Activated naive CD4-positive, alpha-beta T cell treated with Interleukin-2 at 50 U/mL for 16 hours (primary cell): Measurements from ENCODE around the gene ARHGAP25.

Experiments used
- DNase-seq: peaks from one replicate; pipeline ENCODE4 v3.0.0-alpha.2; 2020

The ARHGAP25 gene

DNA sequence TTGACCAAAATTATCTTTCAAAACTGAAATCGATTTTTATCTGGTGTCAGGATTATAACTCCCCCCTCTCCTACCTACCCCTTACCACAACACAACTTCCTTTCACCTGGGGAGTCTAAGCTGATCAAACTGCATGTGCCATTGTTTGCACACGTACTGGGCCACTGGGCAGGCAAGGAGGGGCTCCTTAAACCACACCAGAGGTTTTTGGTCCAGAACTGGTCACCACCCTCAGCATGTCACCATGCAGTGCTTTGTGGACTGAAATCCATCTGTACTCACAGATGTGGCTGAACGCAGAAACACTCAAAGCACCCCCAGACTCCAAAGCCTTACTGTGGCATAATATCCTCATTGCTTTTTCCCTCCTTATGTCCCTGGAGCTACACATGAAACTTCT lies 13.9 kb upstream of the ARHGAP25 start:
- DNase-seq = no peak

DNA sequence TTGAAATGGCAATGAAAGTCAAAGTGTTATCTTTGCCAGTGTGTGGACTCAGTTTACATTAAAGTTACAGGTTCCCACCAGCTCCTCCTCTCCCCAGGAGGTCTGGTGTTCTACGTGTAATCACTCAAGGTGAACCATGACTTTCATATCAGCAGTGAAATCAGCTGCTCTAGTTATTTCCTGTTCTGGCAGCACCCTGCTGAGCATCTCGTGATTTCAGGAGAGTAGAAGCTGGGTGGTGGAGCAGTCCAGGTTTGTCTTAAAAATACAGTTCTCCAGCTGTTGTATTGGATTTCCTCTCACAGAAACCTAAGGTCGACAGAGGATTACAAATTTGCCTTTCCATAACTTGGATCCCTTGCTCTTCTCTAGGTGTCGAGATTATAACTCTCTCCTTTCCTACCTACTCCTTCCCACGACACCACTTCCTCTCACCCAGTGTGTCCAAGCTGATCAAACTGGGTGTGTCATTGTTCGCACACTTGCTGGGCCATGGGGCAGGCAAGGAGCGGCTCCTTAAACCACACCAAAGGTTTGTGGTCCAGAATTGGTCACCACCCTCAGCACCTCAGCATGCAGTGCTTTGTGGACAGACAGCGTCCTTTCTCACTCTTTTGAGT lies 13.0 kb upstream of the ARHGAP25 start:
- DNase-seq = peak; percentile 27

DNA sequence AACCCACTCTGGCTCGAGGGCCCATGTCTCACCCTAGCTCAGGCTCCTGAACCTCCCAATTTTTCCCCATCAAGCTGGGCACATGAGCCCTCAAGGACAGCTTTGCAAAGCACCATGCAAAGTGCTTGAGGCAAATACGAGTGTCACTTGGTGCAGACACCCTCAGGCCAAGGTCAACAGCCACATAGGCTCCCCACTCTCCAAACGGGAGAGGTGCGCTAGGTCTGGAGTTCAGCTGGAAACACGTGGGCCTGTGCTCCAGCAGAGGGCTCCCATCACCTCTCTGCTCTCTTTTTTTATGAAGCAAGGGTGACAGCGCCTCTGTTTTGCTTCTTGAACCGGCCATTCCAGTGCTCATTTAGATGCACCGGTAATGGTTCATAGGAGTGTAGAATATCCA lies 11.9 kb upstream of the ARHGAP25 start:
- DNase-seq = no peak

DNA sequence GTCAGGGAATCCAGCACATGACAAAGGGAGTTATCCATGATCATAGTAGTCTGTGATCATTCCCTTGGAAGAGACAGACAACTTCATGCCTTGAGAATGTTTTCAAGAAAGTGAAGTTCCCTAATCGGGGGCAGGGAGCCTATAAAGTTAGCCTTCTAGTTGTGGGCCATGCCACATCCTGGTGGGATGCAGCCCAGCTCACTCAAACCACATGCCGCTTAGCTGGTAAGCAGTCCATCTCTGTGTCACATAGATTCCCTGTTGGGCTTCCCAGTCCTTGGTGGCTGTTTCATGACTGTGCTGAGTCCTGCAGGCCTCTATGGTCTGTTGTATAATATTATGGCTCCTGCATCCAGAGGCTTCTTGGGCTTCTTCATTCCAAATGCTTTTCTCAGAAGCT lies 11.4 kb upstream of the ARHGAP25 start:
- no peak for DNase-seq

DNA sequence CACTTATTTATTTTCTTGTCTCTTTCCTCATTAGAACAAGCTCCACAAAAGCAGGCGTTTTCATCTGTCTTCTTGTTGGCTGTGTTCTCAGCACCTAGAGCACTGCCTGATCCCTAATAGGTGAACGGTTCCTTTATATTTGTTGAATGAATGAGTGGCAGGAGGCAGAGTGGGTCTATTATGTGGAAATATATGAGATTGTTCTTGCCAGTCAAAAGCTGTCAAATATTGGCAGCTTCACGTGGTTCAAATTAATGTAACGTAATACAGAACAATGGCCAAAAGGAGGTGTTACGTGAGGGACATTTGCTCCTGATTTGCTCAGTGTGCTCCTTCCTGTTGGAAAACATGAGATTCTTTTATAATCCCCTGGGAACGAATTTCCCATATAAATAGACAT lies 8.5 kb upstream of the ARHGAP25 start:
- no peak for DNase-seq

DNA sequence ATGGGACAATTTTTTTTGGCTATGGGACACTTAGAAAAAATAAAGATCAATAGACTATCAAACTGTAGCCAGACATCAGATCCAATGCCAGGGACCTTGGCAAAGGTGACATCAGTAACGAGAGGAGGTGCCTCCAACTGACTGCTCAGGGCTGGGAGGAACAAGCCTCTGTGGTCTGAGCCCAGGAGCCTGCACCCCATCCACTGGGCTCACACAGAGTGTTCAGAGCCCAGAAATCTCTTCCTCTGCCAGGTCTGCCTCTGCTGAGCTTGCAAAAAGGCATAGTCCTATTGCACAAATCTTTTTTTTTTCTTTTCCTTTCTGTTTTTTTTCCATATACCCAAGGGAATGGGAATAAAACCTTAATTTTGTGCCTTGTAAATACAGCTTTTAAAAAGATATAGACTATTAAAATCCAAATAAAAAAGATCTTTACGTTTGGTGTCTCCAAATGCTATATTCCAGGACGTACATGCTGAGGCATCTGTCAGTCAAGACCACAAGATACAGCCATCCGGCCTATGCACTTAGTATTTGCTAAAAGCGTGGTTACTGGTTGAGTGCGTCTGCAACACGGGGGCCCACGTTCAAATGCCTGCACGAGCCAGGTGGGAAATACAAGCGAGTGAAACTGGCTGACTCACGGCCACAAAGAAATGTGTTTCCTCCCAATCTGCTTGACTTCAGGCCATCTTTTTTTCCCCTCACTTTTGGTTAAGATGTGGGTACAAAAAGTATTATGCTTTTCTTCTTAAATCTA lies 7.8 kb upstream of the ARHGAP25 start:
- DNase-seq = peak; percentile 85

DNA sequence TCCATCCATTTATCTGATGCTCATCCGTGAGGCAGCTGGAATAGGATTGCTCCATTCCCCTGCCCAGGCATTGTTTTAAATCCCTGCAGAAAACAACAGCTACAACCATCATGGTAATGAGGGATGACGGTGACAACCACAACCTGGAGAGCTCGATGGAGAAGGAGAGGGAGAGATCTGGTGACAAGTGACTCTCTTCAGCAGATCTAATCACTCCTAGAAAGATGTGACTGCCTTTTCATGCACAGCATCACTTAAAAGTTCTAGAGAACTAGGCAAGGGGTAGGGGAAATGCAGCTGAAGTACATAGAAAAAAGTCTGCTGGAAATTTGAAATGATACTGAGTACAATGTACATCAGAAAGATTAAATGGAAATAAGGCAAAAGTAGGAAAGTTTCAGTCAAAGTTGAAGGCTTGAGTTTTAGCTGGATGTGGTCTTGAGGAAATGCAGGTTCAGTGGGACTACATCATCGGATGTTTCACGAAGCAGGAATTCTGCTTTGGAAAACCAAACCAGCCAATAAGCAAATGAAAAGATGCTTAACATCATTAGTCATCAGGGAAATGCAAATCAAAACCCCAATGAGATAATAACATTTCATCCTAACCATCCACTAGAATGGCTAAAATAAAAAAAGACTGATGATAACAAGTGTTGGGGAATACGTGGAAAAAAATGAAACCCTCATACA lies 6.8 kb upstream of the ARHGAP25 start:
- DNase-seq = no peak

DNA sequence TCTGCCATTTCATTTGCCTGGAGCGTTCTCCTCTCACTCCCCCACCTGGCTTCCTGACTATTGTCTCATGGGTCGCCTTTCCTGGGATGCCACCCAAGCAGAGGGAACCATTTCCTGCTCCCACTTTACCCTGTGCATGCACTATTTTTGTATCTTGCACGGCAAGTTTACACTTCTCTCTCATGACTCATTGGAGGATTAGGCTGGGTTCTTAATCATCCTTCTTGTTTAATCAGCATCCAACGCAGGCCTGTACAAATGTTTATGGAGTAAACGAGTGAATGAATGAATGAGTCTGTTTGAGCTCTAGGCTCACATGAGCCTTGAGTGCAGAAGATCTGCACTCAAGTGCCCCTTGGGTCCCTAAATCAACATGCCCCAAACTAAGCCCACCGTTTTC lies 3.8 kb upstream of the ARHGAP25 start:
- no peak for DNase-seq

DNA sequence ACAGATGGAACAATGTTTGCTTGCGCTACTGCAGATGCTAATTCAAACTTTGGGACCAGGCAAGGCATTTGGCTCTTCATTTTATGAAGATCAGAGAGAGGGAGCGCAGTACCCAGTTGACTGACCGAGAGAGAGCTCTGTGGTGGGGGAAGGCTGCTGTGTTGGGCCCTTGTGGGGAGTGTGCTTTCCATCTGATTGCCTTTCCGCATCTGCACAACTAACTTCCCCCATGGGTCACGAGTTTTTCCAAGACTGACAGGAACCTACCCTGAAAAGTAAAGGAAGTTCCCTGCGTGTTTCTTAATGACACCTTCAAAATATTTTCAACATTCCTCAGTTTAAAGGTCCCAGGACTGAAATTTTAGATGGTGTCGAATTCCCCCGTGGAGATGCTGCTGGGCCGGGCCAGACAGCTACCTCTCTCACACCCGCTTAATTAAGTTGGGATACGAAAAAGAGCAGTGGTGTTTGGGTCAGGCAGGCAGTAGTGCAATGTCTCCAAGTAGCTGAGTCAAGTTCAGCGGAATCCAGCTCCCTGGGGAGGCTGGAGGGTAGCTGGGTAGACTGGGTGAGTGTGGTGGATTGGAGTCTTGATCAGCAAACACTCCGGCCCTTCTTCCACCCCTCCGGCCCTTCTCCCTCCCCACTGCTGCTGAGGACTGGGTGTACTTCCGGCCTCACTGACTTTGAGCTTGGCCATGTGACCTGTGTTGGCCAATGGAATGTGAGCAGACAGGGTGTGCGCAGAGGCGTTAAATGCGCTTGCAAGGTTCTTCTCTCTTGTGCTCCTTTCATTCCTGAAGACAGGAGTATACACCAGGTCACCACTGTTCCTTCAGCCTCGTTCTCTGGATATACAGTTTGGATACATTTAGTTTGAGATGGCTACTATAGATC lies 2.3 kb upstream of the ARHGAP25 start:
- no peak for DNase-seq

DNA sequence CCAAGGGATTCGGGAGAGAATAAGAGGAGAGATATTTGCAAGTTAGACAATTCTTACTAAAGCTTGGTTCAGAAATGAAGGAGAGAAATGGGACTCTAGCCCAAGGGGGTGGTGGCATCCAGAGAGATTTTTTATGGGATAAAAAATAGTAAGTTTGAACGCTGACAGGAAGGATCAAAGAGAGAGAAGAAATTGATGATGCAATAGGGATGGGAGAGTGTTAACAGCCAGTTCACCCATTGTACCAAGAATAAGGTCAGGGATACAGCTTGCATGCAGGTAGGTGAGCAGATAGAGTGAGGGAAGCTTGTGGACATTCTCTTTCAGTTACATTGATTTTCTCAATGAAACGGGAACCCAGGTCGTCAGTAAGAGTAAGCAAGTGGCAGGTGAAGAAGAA lies 1.2 kb upstream of the ARHGAP25 start:
- no peak for DNase-seq

DNA sequence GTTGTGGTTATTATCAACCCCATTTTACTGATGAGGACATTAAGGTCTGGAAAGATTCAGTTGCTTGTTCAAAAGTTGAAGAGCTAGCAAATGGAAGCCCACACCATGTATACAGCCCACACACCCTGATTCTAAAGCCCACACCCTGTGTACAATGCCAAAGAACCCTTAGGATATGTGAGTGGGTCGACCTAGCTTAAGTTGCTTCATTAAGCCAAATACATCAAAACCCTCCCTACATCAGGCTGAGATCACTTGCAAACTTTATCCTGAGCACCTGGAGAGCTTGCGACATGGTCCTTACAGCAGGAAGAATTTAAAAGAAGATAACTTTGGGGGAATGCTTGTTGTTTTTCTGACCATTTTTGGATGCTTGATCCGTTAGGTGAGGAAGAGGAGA lies 435 bp upstream of the ARHGAP25 start:
- no peak for DNase-seq

DNA sequence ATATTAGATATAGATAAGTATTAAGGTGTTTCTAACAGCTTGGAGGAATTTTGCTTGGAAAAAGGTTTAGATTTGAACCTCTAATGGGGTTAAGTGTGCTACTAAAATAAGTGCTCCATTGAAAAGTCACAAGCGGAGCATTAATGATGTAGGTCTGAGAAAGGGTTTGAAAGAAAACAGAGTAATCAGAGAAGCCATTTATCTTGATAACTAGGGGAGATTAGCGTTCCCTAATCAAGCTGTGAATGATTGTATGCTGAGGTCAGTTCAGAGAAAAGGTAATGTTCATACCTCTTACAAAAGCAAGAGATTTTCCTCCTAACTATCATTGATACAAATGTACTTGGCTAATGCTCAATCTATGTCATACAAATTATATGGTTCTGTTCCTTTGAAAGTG lies 1.5 kb downstream of the ARHGAP25 start:
- DNase-seq = no peak

DNA sequence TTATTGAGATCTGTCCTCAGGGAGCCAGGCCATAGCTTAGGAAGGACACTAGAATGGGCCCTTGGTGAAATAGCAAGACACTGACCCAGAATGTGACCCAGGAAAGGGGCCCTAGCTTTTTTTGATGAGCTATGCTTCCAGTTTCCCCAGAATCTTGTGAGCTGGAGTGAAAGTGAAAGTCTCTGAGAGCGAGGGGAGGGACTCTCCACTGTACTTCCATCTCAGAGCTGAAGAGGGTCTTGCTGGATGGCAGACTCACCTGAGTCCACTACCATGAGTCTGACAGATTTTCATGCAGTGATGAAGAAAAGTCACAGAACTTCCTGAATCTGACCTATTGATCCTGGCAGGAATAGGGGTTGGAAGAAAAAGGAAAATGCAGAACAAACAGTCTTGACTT lies 3.1 kb downstream of the ARHGAP25 start:
- DNase-seq = peak; percentile 44

DNA sequence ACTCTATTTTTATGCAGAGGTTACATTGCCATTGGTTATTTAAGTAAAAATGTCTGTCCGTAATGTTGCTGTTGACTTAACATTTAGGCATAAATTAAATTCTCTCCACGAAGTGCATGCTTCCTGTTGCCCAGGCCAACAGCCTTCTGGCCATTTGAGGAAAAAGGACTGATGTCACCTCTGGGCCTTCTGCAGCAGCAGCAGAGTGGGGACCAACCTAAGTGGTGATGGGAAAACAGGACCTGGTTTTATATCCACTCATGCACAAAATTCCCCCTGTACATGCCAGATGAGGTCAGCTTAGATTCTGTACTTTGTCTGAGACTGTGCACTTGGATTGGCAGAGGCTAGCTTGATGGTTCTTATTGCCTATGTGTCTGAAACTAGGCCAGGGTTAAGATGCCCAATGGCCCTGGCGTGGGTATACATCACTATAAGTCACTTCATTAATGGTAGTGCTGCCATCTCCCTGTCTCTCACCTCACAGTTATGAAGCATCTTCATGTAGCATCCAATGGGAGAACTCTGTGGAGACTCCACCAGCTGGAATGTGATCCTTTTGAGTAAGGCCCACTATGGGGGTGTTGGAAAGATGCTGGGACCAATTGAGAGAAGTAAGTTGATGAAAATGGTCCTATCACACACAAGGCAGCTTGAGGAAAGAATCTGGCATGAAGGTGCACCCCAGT lies 4.4 kb downstream of the ARHGAP25 start:
- DNase-seq = no peak

DNA sequence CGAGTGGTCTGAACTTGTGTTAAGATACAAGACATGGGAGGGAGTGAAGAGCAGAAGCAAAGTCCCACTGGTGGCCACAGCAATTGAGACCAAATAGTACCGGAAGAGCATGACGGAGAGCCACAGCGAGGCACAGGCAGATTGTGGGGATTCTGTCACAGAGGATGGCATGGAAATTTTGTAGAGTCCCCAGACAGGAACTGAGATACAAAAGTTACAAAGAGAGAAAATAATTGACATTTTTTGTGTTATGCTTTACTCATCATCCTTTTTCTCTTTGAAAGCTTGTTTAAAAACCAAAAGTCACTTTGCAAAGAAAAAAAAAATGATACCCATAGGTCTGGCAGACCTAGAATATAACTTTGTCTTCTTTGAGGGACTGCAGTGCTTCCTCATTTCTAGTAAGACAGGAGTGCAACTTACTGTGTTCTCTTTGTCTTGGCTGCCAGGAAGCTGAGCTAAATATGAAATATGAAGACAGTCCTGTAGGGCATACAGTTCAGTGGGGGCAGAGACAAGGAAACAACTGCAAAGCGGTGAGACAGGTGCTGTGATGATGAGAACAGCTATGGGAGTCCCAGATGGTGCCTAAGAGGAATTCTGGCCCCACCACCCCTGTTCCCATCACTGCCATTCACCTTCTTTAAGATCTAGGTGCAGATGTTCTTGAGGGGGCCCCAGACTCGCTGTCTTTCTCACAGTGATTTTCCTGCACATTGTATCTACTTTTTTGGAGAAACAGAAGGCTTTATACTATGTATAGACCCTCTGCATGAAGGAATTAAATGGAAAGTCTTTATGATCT lies 5.2 kb downstream of the ARHGAP25 start:
- DNase-seq = no peak

DNA sequence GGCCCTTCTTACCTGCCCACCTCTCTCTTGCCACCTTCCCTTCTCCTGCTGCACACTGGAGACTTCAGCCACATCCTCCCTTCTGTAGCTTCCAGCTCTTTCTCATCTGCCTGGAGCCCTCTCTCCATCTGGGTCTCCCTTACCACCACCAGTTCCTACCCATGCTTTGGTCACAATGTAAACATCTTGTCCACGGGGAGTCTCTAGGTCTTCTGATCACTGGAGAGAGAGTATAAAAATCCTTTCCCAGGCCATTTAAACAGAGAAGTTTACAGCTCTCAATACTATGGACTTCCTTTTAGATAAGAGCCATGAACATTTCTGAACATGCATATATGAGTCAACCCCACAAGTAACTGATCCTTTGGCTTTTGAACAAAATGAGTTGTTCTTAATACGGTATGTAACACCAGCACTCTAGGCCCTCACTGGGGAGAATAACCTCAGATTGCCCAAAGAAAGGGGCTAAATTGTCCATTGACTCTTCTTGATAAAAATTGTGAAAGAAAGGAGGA lies 5.8 kb downstream of the ARHGAP25 start:
- DNase-seq = no peak

DNA sequence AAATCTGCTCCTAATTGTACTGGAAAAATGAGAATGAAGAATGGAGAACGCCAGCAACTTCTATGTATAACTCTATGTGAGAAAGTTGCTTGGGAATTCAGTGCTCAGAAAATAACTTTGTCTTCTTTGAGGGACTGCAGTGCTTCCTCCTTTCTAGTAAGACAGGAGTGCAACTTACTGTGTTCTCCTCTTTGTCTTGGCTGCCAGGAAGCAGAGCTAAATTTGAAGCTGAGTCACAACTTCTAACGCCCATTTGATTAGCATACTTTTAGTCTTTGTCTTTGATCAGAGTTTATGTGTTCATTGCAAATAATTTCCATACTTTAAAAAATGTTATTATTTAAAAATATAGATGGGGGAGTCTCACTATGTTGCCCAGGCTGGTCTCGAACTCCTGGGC lies 6.6 kb downstream of the ARHGAP25 start:
- no peak for DNase-seq

DNA sequence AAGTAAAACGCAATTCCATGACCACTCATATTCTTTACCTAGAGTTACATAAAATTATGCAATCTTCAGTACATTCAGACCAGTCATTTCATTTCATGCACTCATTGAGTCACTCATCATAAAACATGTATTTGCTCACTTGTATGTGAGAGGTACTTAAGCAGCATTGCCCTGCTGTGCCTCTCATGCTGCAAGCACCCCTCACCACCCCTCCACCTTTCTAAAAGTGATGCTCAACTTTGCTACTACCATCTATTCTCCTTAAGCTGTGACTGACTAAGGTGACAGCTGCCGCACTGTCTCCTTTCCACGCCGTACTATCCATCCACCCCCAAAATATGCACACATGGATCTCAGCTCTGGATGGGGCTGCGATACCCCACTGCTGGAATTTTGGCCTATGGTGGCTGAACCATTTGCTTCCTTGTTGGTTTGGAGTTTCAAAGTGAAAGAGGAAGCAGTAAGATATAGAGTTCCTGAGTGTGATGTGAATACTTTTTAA lies 7.2 kb downstream of the ARHGAP25 start:
- DNase-seq = no peak

DNA sequence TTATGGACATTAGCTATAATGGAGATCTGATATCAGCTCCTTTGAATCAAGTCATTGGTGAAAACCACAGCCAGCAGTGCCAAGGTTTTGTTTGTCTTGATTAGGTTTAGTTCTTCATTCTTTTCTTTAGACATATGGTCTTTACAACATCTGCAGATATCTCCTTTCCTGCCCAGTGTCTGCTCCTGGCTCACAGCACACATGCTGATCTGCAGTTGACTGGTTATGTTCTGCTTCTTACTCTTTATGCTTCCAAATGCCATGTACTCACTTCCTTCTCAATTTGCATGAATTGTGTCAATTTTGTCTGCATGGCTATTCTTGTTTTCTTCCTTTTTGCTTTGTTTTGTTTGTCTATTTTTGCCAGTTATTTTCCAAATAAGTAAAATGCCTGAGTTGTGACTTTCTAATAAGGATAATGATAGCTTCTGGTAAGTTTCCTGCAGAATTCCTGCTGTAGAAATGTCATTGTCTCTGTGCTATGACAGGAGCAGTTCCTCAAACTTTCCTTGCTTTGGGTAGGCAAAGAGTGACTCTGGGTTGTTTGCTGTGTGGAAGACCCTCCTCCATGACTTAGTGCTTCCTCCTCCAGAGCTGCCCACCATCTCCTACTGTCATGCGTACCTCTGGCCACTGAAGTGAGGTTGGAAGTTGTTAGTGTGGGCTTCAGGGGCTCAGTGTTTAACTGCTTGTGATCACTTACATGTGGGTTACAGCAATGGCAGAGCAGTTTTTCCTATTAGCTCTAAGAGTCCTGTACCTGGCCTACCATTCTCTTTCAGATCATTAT lies 8.2 kb downstream of the ARHGAP25 start:
- DNase-seq = no peak

DNA sequence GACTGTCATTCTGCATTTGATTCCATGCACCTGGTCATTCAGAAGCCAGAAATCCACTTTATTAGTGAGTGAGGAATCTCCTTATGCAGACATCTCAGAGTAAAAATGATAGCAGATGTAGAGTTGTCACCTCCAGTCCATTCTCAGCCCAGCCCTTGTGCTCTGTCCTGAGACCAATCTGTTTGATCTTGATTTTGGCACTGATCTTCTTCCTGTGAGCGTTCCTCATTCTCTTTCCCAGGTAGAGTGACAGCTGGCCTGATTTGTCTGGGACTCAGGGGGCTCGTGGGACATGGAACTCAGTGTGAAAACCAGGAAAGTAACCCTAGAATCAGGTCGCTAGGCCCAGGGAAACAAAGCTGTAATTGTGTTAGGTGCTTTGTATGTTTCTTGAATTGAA lies 8.9 kb downstream of the ARHGAP25 start:
- DNase-seq = no peak
